GM21825 (cell line): ENCODE data around the gene KLF11.
"Not testable (repeated sequence)": the region's sequence is repeated elsewhere in the genome, so short reads cannot be mapped to it uniquely, and the experiment has no call there.

ENCODE experiments used
- ATAC-seq: cut with Tn5 transposase; IDR thresholded peaks from one replicate; pipeline ENCODE4 v1.9.1; 2021; ENCODE audit warnings: mild to moderate bottlenecking, moderate library complexity; ENCODE audit not compliant: unreplicated experiment

The KLF11 gene

DNA sequence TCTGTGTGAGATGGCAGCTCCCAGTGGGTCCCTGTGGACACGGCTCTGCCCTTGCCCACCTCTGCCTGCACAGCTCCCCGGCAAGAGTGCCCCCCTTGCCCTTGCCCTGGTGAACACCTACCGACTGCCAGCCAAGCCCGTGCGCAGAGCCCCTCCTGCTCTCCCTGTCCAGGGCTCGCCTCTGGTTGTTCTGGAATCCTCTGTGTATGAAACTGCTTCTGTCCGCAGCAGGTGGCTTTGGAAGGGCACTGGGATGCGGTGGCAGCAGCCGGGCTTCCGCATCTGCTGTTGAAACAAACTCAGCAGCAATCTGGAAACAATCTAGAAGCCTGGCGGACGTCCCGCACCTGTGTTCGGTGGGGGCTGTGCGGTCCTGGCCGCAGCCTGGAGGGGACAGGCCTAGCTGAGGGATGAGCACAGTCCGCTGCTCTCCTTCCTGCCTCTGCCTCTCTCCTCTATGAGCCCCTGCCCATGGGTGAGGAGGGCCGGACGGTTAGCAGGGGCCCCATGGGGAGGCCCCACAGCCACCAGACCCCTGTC lies 34.0 kb upstream of the KLF11 start:
- no peak for ATAC-seq

DNA sequence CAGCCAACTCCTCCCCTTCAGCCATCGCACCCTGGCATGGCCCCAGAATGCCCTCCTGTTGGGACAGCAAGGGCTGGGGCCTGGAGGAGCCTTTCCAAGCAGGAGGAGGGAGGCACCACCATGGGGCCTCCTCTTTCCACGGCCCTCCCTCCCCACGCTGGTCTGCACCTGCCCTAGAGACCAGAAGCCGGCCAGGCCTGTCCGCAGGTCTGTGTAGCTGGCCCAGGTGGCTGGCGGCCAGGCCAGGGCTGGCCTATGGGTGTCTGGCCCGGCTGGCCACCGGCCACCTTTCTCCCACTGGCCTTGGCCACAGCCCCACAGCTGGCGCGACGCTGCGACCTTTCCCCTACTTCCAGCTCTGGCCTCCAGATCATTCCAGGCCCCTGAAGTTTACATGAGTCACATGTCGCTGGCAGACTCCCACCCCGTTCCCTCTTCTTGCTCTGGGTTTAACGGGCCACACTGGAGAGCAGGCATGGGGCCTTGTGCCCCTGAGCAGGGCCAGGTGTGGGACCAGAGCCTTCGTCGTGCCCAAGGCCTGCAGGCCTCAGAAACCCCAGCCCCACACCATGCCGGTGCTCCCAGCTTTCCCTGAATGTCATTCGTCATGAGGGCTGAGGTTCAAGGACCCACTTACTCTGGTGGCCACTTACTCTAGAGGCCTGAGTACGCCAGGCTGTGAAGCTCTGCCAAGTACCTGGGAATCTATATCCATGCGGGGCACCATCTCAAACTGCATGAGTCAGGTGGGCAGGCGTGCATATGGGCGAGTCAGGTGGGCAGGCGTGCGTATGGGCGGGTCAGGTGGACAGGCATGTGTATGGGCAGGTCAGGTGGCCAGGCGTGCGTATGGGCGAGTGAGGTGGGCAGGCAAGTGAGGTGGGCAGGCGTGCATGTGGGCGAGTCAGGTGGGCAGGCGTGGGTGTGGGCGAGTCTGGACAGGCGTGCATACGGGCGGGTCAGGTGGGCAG lies 33.3 kb upstream of the KLF11 start:
- no peak for ATAC-seq

- not testable (repeated sequence) for ATAC-seq
These were observed 32.3 kb upstream of the KLF11 start for GRCh38 chr2:10010861-10011605.

GRCh38 chr2:10011606-10012325 lies 31.6 kb upstream of the KLF11 start:
- not testable (repeated sequence) for ATAC-seq

- ATAC-seq: not testable (repeated sequence)
These were observed 30.9 kb upstream of the KLF11 start for GRCh38 chr2:10012366-10012962.

GRCh38 chr2:10012963-10013461 lies 30.3 kb upstream of the KLF11 start:
- no peak for ATAC-seq

DNA sequence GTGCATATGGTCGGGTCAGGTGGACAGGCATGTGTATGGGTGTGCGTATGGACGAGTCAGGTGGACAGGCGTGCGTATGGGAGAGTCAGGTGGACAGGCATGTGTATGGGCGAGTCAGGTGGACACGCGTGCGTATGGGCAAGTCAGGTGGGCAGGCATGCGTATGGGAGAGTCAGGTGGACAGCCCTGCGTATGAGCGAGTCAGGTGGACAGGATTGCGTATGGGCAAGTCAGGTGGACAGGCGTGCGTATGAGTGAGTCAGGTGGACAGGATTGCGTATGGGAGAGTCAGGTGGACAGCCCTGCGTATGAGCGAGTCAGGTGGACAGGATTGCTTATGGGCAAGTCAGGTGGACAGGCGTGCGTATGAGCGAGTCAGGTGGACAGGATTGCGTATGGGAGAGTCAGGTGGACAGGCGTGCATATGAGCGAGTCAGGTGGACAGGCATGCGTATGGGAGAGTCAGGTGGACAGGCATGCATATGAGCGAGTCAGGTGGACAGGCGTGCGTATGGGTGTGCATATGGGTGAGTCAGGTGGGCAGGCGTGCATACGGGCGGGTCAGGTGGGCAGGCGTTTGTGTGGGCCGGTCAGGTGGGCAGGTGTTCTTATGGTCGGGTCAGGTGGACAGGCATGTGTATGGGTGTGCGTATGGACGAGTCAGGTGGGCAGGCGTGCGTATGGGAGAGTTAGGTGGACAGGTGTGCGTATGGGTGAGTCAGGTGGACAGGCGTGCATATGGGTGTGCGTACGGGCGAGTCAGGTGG lies 29.5 kb upstream of the KLF11 start:
- not testable (repeated sequence) for ATAC-seq

DNA sequence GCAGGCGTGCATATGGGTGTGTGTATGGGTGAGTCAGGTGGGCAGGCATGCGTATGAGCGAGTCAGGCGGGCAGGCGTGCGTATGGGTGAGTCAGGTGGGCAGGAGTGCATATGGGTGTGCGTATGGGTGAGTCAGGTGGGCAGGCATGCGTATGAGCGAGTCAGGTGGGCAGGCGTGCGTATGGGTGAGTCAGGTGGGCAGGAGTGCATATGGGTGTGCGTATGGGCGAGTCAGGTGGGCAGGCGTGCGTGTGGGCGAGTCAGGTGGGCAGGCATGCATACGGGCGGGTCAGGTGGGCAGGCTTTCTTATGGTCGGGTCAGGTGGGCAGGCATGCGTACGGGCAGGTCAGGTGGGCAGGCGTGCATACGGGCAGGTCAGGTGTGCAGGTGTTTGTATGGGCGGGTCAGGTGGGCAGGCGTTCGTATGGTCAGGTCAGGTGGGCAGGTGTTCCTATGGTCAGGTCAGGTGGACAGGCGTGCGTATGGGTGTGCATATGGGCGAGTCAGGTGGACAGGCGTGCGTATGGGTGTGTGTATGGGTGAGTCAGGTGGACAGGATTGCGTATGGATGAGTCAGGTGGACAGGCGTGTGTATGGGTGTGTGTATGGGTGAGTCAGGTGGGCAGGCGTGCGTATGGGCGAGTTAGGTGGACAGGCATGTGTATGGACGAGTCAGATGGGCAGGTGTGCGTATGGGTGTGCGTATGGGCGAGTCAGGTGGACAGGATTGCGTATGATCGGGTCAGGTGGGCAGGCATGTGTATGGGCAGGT lies 28.7 kb upstream of the KLF11 start:
- ATAC-seq: no peak

DNA sequence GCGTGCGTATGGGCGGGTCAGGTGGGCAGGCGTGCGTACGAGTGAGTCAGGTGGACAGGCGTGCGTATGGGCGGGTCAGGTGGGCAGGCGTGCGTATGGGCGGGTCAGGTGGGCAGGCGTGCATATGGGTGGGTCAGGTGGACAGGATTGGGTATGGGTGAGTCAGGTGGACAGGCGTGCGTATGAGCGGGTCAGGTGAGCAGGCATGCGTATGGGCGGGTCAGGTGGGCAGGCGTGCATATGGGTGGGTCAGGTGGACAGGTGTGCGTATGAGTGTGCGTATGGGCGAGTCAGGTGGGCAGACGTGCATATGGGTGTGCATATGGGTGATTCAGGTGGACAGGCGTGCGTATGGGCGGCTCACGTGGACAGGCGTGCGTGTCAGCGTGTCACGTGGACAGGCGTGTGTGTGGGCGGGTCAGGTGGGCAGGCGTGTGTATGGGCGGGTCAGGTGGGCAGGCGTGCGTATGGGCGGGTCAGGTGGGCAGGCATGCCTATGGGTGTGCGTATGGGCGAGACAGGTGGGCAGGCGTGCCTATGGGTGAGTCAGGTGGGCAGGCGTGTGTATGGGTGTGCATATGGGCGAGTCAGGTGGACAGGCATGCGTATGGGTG lies 27.9 kb upstream of the KLF11 start:
- not testable (repeated sequence) for ATAC-seq

GRCh38 chr2:10016001-10016801 lies 27.1 kb upstream of the KLF11 start:
- ATAC-seq: no peak

- no peak for ATAC-seq
These were observed 26.5 kb upstream of the KLF11 start for GRCh38 chr2:10016802-10017258.

DNA sequence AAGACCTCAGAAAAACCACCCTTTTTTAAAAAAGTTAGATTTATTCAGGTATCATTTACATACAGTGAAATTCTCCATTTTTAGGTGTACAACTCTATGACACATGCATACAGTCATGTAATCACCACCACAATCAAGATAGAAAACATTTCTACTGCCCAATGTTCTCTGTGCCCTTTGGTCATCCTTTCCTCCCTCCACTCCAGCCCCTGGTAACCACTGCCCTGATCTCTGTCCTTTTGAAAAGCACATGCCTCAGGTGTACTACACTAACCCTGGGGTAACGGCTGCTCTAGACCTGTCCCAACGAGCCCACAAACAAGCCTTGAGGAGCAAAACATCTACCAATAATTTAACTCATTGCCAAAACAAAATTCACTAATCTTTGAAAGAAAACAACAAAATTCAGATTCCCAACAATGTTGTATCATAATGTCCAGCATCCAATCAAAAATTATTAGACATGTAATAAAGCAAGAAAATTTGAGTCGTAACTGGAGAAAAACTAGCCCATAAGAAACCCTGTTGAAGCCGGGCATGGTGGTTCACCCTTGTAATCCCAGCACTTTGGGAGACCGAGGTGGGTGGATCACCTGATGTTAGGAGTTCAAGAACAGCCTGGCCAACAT lies 25.9 kb upstream of the KLF11 start:
- no peak for ATAC-seq

DNA sequence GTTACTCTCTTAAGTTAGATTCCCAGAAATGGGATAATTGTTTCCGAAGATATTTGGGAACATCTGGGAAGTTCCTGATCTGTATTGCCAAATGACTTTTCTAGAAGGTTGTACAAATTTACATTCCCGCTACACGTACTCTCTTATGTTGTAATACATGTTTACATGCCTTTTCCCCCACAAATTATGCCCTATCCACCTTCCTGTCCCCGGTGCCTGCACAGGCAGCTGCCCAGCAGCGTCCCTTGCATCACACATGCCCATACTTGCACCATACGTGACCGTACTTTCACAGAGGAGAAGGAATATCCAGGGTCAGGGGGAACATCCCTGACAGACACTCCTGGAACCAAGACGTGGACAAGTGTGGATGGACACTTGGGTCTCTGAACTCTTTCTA lies 24.2 kb upstream of the KLF11 start:
- ATAC-seq: no peak

DNA sequence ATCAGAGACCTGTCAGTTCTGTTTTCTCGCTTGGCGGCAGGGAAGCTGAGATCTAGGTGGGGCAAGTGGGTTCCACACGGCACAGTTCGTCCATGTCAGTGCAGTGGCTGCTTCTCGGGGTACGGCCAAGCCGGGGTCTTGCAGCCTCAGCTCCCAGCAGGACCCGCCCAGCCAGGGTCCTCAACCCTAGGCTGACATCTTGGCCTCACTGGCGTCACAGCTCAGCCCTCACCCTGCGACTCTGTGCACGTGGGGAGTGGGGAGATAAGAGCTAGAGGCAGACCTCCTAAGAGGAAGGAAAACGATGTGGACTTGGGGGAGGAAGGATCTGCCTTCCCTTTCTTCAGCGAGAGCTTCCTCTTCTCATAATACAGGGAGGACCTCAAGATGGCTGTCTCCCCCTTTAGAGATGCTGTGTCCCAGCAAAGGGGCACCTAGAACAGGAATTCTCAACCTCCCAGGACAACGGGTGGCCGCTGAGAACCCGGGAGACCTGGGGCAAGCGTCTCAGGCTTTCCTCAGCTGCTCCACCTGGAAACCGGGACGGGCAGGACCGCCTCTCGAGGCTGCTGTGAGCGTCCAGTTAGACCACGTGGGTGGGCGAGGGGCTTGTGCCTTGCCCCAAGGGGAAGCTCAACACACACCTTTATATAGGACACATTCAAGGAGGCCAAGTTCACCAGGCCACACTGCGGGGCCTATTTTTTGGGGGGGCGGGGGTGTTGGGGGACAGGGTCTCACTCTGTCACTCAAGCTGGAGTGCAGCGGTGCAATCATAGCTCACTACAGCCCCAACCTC lies 23.5 kb upstream of the KLF11 start:
- ATAC-seq: no peak

- ATAC-seq: no peak
These were observed 21.3 kb upstream of the KLF11 start for GRCh38 chr2:10022041-10022421.

DNA sequence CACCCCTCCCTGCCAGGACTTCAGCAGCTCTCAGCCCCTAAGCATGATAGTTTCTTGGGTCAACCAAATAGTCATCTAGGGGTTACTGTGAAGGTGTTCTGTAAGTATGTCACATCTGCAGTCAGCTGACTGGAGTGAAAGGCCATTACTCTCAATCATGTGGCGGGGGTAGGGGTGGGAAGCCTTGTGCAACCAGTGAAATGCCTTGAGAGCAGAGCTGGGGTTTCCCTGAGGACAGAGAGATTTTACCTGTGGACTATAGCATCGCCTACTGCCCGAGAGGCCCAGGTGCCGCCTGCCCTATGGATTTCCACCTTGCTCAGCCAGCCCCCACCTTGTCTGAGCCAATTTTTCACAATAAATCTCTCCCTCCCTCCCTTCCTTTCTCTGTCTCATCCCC lies 20.9 kb upstream of the KLF11 start:
- no peak for ATAC-seq
